Stimulated activated CD4-positive, alpha-beta T cell treated with anti-CD3 and anti-CD28 coated beads, Interleukin-4, amount 100 ng/mL, for 24 hours (primary cell): ENCODE measurements around the gene TULP1.

Source experiments
- DNase-seq: peaks from one replicate; pipeline ENCODE4 v3.0.0-alpha.2; 2020

The TULP1 gene

DNA sequence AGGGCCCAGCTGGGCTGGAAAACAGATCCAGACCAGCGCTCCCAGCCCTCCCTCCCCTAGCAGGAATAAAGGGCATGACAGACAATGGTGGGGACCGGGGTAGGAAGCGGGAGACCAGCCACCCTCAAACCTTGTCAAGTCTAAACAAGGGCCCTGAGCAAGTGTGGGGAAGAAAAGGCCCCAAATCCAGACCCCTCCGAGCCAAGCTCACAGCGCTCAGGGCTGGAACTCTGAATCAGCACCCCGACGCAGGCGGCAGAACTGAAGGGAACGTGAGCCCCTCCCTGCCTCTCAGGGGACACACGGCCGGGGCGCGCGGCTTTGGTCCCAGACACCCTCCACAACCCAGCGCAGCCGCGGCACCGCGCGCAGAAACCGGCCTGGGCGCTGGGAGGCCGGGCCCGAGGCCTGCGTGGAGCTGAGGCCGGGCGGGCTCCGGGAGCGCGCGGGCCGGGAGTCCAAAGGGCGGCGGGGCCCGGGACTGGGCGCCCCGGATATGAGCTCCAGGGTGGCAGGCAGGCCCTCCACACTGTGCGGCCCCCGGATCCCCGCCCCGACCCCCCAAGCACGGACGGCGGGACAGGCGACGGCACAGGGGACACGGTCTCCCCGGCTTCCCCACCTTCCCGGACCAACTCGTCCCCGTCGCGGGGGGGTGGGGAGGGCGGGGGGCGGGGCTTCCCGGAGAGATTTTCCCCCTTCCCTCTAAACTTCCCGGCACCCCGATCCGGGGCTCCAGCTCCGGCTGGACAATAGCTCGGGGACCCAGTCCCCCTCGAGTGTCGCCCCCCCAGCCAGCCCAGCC lies 16.5 kb downstream of the TULP1 start:
- no peak for DNase-seq

DNA sequence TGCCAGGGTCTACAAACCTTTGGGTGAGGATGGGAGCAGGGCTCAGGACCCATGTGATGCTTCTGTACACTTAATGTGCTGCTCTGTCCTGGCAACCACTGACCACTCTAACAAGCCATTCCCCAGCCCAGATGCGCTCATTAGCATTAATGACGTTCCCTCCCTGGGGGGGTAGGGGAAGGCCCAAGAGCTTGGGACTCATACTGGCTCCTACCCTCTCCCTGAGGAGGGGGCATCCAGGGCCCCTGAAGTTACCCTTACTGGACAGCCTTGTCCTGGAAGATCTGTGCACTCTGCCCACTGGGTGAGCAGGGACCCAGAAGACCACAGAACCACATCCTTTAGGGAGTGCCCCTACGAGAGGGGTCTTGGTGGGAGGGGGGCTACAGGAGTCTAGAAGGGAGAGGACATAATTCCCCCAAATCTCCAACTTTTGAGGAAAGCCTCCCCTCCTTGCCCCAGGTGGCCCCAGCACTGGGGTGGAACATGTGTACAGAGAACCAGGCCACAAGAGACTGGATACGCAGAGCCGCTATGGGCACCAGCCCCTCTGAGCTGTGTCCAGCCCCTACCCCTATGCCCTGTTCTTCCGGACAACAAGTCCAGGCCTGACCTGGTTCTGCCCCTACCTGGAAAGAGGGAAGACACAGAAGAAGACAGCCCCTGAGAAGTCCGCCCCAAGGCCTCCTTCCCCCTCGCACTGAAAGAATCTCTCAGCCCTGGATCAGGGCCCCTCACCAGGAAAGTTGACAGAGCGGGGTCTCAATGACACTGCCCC lies 17.2 kb downstream of the TULP1 start:
- DNase-seq = no peak

DNA sequence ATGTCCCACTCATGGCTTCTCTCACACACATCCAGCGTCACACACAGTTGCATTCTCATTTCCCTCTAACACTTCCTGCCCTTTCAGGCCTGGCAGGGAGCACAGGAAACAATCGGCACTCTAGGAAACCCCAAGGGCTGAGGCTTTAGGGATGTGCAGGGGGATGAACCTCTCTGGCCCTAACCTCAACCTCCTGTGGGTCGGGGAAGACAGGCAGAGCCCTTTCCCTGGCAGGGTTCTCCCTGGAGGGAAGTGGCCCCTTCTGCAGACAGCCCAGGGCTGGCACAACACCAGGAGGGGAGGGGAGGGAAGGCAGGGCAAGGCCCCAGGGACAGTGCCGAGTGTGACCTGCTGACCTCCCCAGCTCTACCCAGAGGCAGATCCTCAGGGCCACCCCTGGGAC lies 18.5 kb downstream of the TULP1 start:
- DNase-seq = no peak

- no peak for DNase-seq
Observed at GRCh38 chr6:35493307-35493983, 19.3 kb downstream of the TULP1 start.

DNA sequence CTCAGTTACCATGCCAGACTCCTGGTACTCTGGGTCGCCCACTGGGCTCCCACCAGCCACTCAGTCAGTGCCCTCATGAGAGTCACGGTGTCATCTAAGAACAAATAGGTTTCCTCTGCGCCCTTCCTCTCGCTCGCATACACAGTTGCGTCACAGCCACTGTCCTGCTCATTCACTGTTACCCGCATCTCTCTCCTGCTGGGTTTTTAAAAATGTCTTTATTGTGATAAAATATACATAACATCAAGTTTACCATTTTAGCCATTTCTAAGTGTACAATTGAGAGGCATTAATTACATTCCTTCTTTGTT lies 19.8 kb downstream of the TULP1 start:
- DNase-seq = no peak

- DNase-seq = no peak
Observed at GRCh38 chr6:35492258-35492973, 20.3 kb downstream of the TULP1 start.

GRCh38 chr6:35491558-35492257 lies 21.0 kb downstream of the TULP1 start:
- no peak for DNase-seq

DNA sequence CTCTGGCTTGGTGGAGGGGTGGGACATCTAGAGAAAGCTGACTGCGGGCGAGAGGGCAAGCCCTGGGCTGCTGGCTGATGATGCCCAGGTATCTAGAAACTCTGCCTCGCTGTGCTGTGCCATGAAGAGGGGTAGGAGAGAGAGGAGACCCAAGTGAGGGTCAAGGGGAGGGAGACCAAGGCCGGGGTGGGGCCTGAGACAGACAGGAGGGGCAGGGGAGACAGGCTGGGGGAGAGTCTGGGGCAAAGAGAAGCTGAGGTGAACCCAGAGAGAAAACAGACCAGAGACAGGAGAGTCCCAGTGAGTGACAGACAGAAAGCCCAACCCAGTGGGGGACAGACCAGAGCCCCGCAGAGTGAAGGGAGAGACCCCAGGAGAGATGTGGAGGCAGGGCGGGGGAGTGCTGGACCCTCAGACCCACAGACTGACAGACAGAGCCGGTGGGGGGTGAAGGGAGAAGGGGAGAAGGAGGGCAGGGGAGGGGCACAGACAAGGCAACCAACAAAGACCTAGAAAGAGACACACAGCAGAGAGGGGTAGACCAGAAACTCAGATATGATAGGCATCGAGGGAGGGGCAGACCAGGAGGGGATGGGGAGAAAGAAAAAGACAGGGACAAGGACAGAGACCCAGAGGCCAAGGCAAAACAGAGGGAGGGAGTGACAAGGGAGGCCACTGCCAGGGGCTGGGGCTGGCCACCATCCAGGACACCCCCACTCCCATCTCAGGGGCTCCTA lies 21.7 kb downstream of the TULP1 start:
- DNase-seq = no peak

DNA sequence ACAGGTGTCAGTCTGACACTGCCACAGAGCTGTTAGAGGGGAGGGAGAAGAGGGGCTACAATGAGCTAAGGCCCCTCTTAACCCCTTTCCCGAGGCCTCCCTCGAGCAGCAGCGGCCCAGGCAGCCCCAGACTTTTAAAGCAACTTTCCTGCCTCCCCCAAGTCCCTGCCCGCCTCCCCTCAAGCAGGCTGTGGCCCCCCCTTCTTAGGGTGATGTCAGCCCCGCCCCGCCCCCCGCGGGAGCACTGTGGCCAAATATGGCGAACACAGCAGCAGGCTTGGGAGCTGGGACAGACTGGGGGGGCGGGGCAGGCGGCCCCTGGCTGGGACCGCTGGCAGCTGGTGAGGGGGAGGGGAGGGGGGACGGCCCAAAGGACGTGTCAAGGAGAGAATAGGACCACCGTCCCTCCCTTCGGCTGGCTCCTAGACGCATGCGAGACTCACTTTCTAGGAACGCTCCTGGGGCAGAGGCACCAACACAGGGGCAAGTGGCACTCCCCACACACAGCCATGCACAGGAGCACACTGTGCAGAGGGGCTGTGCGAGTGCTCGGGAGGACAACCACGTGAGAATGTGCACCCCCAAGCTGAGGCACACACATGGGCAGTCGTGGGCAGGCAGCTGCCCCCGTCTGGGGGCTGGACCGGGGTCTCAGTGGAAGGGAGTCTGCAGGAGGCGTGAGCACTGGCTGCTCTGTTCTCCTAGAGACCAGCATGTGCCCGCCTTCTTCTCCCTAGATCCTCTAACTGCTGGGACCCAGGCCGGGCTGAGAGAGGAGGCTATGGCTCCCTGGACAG lies 22.5 kb downstream of the TULP1 start:
- no peak for DNase-seq

DNA sequence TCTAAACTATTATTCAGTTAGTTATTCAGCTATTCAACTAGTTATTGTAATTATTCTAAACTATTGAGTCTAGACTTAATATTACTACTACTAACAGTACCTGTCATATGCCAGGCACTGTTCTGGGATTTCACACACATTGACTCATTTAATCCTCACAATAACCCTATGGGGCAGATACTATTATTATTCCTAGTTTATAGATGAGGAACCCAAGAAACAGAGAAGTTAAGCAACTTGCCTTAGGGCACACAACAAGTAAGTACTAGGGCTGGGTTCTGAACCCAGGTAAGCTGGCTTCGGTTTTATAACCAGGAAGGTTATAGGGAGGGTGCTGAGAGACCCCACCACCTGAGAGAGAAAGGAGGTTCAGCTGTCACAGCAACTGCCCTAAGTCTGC lies 23.6 kb downstream of the TULP1 start:
- DNase-seq = no peak

GRCh38 chr6:35488517-35488862 lies 24.2 kb downstream of the TULP1 start:
- DNase-seq = no peak

DNA sequence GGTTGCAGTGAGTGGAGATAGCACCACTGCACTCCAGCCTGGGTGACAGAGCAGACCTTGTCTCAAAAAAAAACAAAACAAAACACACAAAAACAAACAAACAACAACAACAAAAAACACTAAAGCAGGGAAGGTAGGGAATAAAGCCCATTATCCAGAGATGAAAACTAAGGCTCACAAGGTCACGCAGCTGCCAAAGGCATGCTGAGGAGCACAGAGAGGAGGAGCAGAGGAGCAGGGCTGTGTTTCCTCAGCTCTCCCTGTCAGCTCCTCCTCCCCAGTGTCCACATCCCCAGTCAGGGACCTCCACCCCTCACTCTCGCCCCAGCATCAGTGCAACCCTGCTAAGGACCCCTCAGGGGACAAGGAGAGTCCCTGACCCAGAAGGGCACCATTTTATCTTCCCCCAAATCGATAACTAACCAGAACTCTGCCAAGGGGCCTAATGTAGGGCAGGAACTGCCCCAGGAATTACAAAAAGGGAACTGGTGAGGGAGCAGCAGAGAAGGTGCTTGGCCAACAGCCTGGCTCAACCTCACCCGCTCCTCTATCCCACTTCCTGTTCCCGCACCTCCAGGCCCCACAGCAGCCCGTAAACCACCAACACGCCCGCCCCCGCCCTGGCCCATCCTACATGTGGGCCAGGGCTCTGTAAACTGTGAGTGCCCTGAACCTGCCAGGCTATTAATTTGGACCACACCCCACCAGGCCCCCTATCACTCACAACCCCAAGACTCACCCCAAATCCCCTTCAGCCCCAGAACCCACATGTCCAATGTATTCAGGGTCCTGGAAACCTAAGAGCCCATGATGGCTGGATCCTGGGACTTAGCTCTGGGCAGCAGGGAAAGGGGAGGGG lies 24.8 kb downstream of the TULP1 start:
- DNase-seq = no peak

GRCh38 chr6:35486005-35486925 lies 26.4 kb downstream of the TULP1 start:
- no peak for DNase-seq

DNA sequence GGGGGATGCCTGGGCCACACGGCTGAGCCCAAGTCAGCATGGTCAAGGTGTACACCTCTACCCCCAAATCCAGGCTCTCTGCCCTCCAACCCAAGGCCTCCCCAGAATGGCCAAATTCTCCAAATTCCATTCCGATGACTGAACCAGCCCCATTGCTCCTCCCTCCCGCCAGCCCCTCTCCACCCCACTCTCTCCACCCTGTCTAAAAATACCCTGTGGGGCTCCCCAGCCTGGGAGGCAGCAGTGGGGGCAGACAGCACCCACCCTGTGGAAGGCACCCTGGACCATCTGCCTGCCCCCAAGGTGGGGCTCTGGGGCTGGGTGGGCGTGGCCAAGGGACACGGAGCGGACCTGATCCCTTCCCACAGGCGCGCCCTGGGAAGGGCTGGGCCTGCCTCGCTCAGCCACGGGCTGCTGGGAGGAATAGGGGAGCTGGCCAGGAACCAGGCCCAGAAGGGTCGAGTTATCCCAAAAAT lies 27.3 kb downstream of the TULP1 start:
- no peak for DNase-seq

- DNase-seq = no peak
Observed at GRCh38 chr6:35484921-35485392, 27.7 kb downstream of the TULP1 start.

DNA sequence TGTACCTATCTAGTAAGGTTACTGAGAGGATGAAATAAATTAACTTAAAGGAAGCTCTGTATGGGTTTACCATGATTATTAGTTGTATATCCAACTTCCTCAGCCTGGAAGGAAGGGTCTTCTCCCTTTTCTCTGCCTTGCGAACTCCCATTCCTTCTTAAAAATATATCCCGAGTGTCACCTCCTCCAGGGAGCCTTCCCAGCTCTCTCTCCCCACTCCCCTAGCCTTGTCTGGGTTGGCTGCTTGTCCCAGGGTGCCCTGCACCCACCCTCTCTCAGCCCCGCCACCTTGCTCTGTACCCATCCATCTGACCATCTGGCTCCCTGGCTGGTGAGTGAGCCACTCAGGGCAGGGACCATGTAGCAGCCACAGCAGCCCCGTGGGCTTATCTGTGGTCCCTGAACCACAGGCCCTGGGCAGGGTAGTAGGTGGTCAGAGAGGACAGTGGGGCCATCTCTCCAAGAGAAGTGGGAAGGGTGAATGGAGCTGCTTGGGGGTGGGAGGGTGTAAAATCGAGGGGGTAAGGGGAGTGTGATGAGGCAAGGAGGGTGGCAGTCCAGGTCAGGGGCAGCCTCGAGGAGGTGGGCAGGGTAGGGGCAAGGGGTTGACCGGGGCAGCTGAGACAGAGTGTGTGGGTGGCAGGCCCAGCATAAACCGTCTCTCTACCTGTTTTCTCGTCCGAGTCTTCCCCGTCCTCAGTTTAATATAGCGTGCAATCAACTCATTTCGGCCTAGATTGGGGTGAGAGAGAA lies 28.6 kb downstream of the TULP1 start:
- DNase-seq = no peak

- no peak for DNase-seq
Observed at GRCh38 chr6:35483490-35483889, 29.2 kb downstream of the TULP1 start.

DNA sequence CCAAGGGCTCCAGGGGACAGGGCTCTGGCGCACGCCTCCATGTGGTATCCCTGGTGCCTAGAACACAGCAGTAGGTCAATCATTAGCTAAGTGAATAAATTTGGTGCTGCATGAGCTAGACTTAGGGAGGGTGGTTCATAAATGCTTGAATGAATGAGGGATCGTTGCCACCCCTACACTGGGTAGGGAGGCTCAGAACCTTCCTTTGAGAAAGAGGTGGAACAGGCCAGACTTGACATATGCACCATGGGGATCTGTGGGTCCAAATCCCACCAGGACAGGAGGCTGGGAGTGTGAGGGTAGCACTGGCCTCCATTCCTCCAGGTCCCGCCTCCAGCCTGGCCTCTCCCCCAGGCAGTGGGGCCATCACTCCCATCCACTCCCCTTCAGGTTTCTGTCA lies 29.6 kb downstream of the TULP1 start:
- no peak for DNase-seq
